CMK (cell line): ENCODE results near the gene NBDY.

Source experiments
- DNase-seq: peaks from one replicate; pipeline ENCODE4 v3.0.0-alpha.2; 2010; ENCODE audit warnings: low read depth

NBDY gene

DNA sequence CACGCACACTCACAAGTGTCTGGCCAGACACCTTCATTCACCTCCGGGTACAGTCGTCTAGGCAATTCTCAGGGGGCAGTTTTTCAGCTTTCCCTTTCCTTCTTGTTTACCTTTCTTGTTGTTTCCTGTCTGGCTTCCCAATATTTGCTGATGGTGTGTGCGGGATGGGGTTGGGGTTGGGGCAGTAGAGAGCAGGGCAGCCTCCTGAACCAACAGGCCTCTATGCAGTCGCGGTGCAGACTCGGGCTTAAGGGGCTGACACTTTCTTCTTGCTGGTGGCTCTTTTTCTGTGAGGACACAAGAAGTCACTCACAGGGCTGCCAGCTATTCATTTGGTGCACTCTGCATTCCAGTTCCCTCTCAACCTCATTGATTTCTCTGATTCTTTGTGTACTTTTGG lies 56.4 kb downstream of the NBDY start:
- no peak for DNase-seq

- DNase-seq = no peak
These were observed 58.1 kb downstream of the NBDY start for GRCh38 chrX:56786889-56787733.

DNA sequence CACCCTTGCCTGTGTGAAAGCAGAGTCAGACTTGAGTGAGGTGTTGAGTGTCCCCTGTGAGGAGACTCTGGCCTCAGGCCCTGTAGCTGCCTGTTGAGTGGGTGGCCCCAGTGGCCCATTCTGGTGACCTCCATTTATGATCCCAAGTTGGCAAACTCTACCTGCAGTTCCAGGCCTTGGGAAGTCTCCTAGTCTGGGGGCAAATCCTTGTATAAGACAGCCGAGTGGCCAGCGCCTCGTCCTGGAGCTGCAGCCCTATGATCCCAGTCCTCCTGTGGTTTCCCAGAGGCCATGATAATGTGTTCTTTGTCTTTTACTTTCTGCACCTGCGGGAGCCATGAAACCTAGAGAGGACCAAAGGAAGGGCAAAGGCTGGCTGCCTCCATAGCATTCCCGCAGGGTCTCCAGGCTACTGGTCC lies 58.7 kb downstream of the NBDY start:
- no peak for DNase-seq

- no peak for DNase-seq
These were observed 59.2 kb downstream of the NBDY start for GRCh38 chrX:56788229-56788628.

DNA sequence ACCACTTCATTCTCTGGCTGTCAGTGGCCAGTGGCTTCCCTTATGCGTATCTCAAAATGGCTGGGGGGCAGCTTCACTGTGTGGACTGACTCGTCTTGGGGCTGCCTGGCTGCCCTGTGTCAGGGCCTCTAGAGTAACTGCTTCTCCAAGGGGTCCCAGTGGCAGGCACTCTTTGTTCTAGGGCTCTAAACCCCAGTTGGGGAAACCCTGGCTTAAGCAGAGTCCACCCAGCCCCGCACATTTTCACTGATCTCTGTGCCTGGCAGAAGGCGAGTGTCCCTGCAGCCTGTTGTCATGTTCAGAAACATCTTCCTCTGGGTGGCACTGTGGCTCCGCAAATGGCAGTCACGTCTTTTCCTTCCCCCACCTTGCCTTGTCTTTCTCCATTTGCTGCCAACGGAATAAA lies 59.7 kb downstream of the NBDY start:
- no peak for DNase-seq

GRCh38 chrX:56789518-56790070 lies 60.6 kb downstream of the NBDY start:
- DNase-seq = no peak

- DNase-seq = no peak
These were observed 61.7 kb downstream of the NBDY start for GRCh38 chrX:56790778-56791177.

DNA sequence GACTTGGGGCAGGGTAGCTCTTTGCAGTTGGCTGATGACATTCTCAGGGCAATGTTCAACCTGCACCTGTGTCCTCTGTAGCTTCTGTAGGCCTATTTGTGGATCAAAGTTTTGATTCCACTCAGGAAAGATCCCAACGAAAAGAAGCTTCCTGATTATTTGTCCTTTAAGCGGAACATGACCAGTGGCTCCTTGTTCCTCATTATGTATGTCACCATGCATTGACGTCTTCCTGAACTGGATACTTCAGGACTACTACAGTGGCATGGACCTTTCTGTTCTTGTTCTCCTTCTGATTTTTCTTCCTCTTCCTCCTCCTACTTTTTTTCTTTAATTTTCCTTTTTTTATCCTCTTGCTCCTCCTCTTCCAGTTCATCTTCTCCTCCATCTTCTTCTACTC lies 62.4 kb downstream of the NBDY start:
- DNase-seq = no peak

DNA sequence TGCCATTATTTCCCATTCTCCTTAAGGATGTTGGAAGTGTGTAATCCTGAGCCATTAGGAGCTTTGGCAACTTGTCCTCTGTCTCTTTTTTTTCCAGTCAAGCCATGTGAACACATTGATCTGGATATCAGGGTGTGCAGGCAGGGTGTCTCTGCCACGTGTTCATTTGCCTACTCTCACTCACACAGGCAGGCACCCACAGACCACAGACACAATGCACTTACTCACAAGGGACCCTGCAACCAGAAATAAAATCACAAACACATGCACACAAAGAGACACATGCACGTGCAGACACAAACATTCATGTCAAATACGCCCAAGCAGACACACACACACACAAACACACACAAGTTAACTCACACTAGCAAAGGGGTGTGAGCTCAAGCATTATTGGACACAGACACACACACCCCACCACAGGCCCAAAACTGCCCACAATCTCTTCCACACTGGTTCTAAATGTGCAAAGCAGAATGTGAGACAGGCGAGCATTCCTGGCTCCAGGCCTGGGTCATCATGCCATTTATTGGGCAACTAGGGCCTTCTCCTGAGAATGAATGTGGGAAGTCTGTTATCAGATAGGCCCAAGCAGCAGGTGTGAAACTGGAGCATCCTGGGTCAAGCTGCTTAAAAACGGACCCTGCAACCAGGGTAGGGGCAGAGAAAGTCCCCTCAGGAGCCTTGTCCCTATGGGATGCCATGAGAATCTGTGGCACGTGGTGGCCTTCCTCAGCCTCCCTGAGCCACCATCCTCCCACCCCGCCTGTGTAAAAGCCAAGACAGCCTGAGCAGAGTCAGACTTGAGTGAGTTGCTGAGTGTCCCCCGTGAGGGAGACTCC lies 63.4 kb downstream of the NBDY start:
- no peak for DNase-seq

- no peak for DNase-seq
These were observed 64.0 kb downstream of the NBDY start for GRCh38 chrX:56793112-56793430.

DNA sequence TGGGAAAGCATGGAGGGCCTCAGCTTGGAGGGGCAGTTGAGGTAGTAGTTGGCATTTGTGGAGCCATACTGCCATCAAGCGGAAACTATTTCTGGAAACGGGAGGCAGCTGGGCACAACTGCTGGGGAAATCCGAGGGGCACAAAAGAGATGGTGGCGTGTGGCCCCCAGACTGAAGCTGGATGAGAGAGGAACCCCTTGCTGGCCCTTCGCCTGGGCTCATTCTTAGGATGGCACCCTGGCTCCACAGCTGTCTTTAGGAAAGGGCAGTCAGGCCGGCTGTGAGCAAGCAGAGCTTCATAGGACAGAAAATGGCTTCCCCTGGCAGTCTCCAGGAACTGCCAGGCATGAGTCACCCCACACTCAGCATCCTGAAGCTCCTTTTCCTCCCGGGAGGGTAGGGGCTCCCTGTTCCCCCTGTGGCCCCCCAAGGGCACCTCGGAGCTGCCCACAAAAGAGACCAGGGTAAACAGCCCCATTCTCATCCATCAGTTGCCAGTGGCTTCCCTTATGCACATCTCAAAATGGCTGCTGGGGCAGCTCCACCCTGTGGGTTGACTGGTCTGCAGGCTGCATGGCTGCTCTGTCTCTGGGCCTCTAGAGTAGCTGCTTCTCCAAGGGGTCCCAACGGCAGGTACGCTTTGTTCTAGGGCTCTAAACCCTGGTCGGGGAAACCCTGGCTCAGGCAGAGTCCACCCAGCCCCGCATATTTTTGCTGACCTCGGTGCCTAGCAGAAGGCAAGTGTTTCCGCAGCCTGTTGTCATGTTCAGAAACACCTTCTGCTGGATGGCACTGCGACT lies 64.7 kb downstream of the NBDY start:
- DNase-seq = no peak

GRCh38 chrX:56794404-56795230 lies 65.6 kb downstream of the NBDY start:
- no peak for DNase-seq

DNA sequence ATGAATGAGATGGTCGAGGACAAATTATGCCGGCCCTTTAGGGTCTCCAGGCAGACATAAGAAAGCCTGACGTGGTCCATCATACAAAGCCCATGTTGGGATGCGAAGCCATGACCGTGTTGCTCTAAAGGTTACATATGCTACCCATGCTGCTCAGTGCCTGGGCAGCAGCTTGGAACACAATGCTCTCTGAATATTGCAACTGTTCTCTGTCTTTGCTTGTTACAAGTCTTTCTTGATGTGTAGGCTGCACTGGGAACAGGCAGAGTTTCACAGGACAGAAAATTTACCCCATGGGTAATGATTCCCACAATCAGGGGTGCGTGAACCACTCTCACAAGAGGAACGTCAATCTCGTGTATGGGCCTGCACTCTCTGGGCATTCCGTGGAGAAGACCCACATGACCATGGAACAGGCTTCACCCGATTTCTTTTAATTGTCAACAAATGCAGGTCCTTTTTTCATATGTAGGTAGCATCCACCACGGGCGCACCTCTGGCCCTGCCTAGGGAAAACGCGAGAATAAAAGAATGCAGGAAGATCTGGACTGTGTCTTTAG lies 66.3 kb downstream of the NBDY start:
- no peak for DNase-seq

GRCh38 chrX:56796641-56797395 lies 67.8 kb downstream of the NBDY start:
- DNase-seq = no peak

- DNase-seq = peak; percentile 52
These were observed 68.7 kb downstream of the NBDY start for GRCh38 chrX:56797574-56798338.

GRCh38 chrX:56798339-56798711 lies 69.3 kb downstream of the NBDY start:
- DNase-seq = no peak

DNA sequence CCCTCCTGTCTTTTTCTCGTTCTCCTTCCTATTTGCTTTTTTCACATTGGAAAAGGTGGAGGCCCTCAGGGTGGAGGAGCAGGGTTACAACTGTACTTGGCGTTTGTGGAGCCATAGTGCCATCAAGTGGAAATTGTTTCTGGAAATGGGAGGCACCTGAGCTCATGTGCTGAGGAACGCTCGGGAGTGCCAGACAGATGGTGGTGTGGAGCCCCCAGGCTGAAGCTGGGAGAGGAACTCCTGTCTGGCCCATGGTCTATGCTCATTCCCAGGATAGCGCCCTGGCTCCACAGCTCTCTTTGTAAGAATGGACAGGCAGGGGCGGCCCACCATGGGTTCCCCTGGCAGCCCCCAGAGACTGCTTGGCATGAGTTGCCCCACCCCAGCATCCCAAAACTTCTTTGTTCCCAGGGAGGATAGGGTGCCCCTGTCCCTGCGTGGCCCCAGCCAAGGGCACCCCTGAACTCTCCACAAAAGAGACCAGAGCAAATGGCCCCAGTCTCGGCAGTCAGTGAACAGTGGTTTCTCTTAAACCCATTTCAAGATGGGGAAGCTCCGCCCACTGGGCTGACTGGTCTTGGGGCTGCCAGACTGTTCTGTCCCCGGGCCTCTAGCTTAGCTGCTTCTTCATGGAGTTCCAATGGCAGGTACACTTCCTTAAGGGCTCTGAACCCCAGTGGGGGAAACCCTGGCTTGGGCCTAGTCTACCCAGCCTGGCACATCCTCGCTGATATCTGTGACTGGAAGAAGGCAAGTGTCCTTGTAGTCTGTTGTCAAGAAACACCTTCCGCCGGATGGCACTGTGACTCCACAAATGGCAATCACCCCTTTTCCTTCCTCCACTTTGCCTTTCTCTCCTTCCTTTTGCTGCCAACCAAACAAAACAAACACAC lies 70.1 kb downstream of the NBDY start:
- no peak for DNase-seq

DNA sequence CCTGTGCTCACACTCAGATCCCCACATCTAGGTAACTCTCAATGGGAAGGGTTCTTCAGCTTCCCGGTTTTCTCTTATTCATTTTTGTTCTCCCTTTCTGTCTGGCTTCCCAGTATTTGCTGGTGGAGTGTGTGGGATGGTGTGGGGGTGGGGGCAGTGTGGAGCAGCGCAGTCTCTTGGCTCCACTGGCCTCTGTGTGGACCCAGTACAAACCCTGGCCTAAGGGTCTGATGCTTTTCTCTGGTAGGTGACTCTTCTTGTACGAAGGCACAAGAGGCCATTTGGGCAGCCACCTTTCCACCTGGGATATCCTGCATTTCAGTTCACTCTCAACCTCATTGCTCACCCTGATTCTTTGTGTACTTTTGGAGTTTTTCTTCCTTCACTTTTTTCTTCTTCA lies 71.3 kb downstream of the NBDY start:
- no peak for DNase-seq

GRCh38 chrX:56800801-56801200 lies 71.8 kb downstream of the NBDY start:
- DNase-seq = peak; percentile 24
